Measurements from ENCODE around the gene PRKCA.

DNA sequence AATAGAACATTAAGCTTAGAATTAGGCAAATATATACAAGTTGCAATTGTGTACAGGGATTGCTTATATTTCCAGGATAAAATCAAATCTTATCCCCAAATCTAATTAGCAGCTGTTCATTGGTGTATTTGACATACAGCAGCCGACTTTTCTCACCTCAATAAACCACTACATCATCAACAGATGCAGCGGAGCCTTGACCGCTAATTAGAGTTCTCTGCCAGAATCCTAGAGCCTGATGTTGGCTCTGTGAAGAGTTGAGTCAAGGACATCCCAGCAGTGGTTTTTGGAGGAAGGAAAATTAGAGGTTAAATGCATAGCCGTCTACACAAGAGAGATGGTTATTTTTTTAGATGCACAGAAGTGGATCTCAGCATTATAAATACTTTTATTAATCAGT, 310.6 kb downstream of the PRKCA start:
- no peak for TF ChIP-seq POLR2A (IDR thresholded peaks at IDR 0.05)
- no peak for TF ChIP-seq CTCF (IDR thresholded peaks at IDR 0.05)
